ENCODE measurements around the gene ADGRG3. TPM values are rescaled to one million over a fixed set of nuclear protein-coding genes. Genes with fewer than 3 reads are reported as not detected.

Gene ADGRG3
- total and polyA plus RNA-seq, 2 donors from 2014 or later: 0.17 to 1.8 TPM

DNA sequence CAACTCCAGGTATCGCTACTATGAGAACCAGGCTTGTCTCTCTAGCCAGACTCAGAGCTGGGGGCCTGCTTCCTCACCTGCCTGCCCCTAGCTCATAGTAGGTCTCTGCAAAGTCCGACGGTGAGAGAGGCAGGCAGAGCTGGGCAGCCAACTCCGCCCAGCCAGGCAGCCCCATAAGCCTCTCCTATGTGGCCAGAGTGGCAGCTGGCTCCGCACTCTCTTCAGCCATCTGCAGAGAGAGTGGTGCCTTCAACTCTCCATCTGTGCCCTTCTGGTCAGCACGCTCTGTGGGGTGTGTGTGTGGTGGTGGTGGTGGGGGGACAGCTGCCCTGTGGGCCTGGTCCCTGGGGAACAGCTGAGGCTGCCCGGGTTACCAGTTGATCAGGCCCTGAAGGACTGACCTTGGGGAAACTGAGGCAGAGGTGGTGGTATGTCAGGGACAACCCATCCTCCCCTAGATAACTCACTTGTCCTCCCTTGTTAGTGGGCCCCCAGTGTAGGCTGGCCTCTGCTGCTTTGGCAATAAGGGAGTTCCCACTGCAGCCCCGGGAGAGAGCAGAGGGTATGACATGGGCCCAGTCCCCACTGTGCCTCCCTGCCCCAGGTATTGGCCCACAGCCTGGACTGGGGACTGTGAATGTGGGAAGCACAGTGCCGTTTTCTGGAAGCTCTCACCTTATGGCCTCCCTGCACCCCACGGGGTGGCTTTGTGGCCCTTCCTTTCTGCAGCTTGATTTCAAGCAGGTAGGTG is 41.5 kb upstream of the ADGRG3 start:
- peak overlapping the region in 1 of 3 donors; percentile 81 for H3K9ac ChIP-seq (ENCODE audit: low read length in 3 of 3)
- DNase-seq (peak in 1 of 5 donors; percentile 65), FAIRE-seq (no peak)
- H3K4me3 ChIP-seq (ENCODE audit: low read length in 3 of 3): peak overlapping the region in 1 of 3 donors; percentile 9
- TF ChIP-seq, protein P1, sequence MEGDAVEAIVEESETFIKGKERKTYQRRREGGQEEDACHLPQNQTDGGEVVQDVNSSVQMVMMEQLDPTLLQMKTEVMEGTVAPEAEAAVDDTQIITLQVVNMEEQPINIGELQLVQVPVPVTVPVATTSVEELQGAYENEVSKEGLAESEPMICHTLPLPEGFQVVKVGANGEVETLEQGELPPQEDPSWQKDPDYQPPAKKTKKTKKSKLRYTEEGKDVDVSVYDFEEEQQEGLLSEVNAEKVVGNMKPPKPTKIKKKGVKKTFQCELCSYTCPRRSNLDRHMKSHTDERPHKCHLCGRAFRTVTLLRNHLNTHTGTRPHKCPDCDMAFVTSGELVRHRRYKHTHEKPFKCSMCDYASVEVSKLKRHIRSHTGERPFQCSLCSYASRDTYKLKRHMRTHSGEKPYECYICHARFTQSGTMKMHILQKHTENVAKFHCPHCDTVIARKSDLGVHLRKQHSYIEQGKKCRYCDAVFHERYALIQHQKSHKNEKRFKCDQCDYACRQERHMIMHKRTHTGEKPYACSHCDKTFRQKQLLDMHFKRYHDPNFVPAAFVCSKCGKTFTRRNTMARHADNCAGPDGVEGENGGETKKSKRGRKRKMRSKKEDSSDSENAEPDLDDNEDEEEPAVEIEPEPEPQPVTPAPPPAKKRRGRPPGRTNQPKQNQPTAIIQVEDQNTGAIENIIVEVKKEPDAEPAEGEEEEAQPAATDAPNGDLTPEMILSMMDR (IDR thresholded peaks at IDR 0.05; ENCODE audit: borderline replicate concordance, extremely low read depth, insufficient read depth): no peak
- H3K4me1 ChIP-seq (ENCODE audit: control insufficient read depth in 2 of 3, insufficient read depth in 2 of 3, low read depth in 1 of 3, low read length in 3 of 3): peaks cover 6 to 83% (median 70%) of the 10 kb centered on the region in 3 donors
- H3K27me3 ChIP-seq (ENCODE audit: control insufficient read depth, insufficient read depth, low read length): peaks cover 2% of the 10 kb centered on the region
- peak overlapping the region; percentile 98 to 99 for H3K27ac ChIP-seq (ENCODE audit: low read depth in 2 of 2, low read length in 2 of 2)
- peaks cover 0 to 1% (median 0%) of the 10 kb centered on the region in 3 donors for H3K36me3 ChIP-seq (ENCODE audit: control insufficient read depth in 2 of 3, insufficient read depth in 3 of 3, low read length in 3 of 3)
- peaks cover 0 to 2% (median 0%) of the 10 kb centered on the region in 3 donors for H3K9me3 ChIP-seq (ENCODE audit: control insufficient read depth in 2 of 3, insufficient read depth in 1 of 3, low read length in 3 of 3)
- intact Hi-C loops (cut with DNase I): no loop called here

DNA sequence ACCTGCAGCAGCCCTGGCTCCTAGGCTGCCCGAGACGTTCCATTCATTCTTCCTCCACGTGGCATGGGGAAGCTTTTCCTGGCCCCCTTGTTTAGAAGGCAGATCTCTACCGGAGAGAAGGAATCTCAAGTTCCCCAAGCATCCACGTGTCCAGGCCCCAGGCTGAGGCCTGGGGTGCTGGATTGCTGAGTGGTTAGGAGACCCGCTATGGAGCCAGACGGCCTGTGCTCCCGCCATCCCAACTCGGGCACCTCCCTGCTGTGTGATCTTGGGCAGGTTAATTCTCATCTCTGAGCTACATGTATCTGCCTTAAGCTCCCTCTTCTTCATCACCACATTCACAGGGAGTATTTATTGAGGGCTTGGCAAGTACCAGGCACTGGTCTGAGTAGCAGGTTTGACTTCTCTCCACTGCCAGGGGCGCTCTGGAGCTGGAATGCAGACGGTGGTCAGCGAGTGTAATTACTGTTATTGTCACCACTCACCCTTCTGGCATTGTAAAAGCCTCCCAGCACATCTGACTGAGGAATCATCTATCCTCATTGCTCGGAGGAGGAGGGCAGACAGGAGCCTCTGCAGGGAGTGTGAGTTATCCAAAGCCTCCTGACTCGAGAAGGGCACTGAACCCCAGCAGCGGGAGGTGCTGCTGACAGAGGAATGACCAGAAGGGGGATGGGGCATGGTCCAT is 40.8 kb upstream of the ADGRG3 start:
- Histone ChIP-seq H3K9ac (ENCODE audit: low read length in 3 of 3) (peak overlapping the region in 2 of 3 donors; percentile 43 to 81), H3K4me3 (ENCODE audit: low read length in 3 of 3) (peak overlapping the region in 2 of 3 donors; percentile 9 to 10)

DNA sequence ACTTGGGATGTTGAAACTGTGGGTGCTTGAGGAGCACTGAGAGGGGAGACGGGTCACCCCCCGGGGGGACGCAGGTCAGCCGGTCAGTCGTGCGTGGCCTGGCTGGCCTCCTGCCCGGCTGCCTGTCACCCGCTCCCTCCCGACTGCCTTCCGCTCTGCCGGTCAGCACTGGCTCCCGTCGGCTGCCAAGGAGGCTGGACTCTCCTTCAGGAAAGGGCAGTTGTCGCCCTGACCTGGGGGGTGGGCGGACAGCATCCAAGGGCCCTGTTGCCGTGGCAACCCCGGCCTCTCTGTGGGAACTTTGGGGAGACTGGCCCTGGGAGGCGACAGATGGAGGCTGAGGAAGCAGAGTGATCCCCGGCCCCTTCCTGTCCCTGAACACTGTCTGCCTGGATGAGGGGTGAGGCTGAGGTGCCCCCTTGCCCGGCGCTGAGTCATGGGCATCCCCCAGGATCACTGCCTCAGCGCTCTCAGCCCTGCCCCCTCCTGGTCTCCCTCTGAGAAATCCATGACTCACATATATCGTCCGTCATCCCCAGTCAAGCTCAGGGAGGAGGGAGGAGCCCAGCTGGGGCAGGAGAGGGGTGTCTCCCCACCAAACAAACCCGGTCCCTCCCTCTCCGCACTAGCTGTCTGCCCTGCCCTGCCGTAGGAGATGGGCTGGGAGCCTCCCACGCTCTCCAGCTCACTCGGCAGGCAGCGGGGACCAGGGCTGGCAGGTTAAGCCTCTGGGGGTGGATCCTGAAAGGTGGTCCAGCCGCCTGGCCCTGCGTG is 39.9 kb upstream of the ADGRG3 start, which contains the start of gene ADGRG1:
Gene ADGRG1, plus strand, starts transcription at position 623 of the 774 bp plus-strand sequence. CDS start 21,658 bp downstream, outside the sequence.
- no peak for FAIRE-seq
- TF ChIP-seq, protein P1 (IDR thresholded peaks at IDR 0.05; ENCODE audit: borderline replicate concordance, extremely low read depth, insufficient read depth): no peak
- peak within 1 kb of the TSS; percentile 35 to 99 (median 84) for H3K9ac ChIP-seq (ENCODE audit: low read length in 3 of 3)
- peak within 1 kb of the TSS; percentile 58 to 91 (median 88) for H3K4me3 ChIP-seq (ENCODE audit: low read length in 3 of 3)
- H3K36me3 ChIP-seq (ENCODE audit: control insufficient read depth in 2 of 3, insufficient read depth in 3 of 3, low read length in 3 of 3): no peaks in the 10 kb centered on the region
- peaks cover 4 to 80% (median 64%) of the 10 kb centered on the region in 3 donors for H3K4me1 ChIP-seq (ENCODE audit: control insufficient read depth in 2 of 3, insufficient read depth in 2 of 3, low read depth in 1 of 3, low read length in 3 of 3)
- peak; percentile 88 to 97 (median 93) for DNase-seq
- H3K27me3 ChIP-seq (ENCODE audit: control insufficient read depth, insufficient read depth, low read length): peaks cover 2% of the 10 kb centered on the region
- intact Hi-C loops (cut with DNase I): no loop called here
- H3K27ac ChIP-seq (ENCODE audit: low read depth in 2 of 2, low read length in 2 of 2): peak within 1 kb of the TSS; percentile 98 to 99
- peaks cover 0 to 2% (median 0%) of the 10 kb centered on the region in 3 donors for H3K9me3 ChIP-seq (ENCODE audit: control insufficient read depth in 2 of 3, insufficient read depth in 1 of 3, low read length in 3 of 3)

More for the DNA sequence above, 40.8 kb upstream of the ADGRG3 start:
- FAIRE-seq: no peak
- Histone ChIP-seq H3K4me1 (ENCODE audit: control insufficient read depth in 2 of 3, insufficient read depth in 2 of 3, low read depth in 1 of 3, low read length in 3 of 3) (peaks cover 6 to 82% (median 70%) of the 10 kb centered on the region in 3 donors), H3K27me3 (ENCODE audit: control insufficient read depth, insufficient read depth, low read length) (peaks cover 2% of the 10 kb centered on the region), H3K27ac (ENCODE audit: low read depth in 2 of 2, low read length in 2 of 2) (peak overlapping the region; percentile 98 to 99), H3K9me3 (ENCODE audit: control insufficient read depth in 2 of 3, insufficient read depth in 1 of 3, low read length in 3 of 3) (peaks cover 0 to 2% (median 0%) of the 10 kb centered on the region in 3 donors), H3K36me3 (ENCODE audit: control insufficient read depth in 2 of 3, insufficient read depth in 3 of 3, low read length in 3 of 3) (no peaks in the 10 kb centered on the region)
- TF ChIP-seq, protein P1 (IDR thresholded peaks at IDR 0.05; ENCODE audit: borderline replicate concordance, extremely low read depth, insufficient read depth): peak; percentile 2
- intact Hi-C loops (cut with DNase I): no loop called here
- peak; percentile 64 to 76 (median 66) for DNase-seq

Data from kidney (tissue), 14 donors.